OCI-LY1 (cell line): ENCODE results near the gene STARD4.

Experiments
- CTCF ChIP-seq: fragments of 200-600 bp; sonication (generic), shearing (Covaris generic); IDR thresholded peaks from 2 replicates; pipeline ENCODE4 v1.5.1; 2017; ENCODE audit warnings: mild to moderate bottlenecking, antibody characterized with exemption, low read length, moderate library complexity, mixed read lengths
- EZH2 ChIP-seq: fragments of 200-600 bp; sonication (generic), shearing (Covaris generic); IDR thresholded peaks from 2 replicates; pipeline ENCODE4 v1.8.0; 2017; ENCODE audit warnings: borderline replicate concordance, mixed run types, mild to moderate bottlenecking, antibody characterized with exemption, low read length, moderate library complexity, mixed read lengths

- TF ChIP-seq EZH2 (no peak), CTCF (no peak)
Observed at GRCh38 chr5:111480346-111480745, 32.0 kb downstream of the STARD4 start.
